ENCODE data around the gene DSC1. TPM values are rescaled to one million over a fixed set of nuclear protein-coding genes. Genes with fewer than 3 reads are reported as not detected.
"Not testable (repeated sequence)": the region's sequence is repeated elsewhere in the genome, so short reads cannot be mapped to it uniquely, and the experiment has no call there.

Gene DSC1
- total RNA-seq, 1 experiment from 2014 or later, result not detected

GRCh38 chr18:31185186-31185950, 22.7 kb upstream of the DSC1 start:
- Histone ChIP-seq H3K4me1 (ENCODE audit: control insufficient read depth, insufficient read depth, low read length) (no peaks in the 10 kb centered on the region), H3K9me3 (ENCODE audit: control insufficient read depth, insufficient read depth, low read depth, low read length) (no peaks in the 10 kb centered on the region), H3K36me3 (ENCODE audit: control insufficient read depth, insufficient read depth, low read length) (no peaks in the 10 kb centered on the region), H3K27ac (ENCODE audit: low read length) (no peak overlapping the region), H3K27me3 (ENCODE audit: control insufficient read depth, insufficient read depth, low read length) (no peaks in the 10 kb centered on the region), H3K4me3 (ENCODE audit: low read depth in 2 of 2, low read length in 2 of 2) (no peak overlapping the region)
- in situ Hi-C loops (cut with HindIII; ENCODE audit: low pct_unique_long_range_greater_than_20kb, low sequenced_read_pairs), result no loop called here
- no peak for DNase-seq (ENCODE audit: low read depth, low spot score)
- no TSS peak for BruUV-seq (replicated peaks)
- ChIA-PET POLR2A (no interaction called here), CTCF (no interaction called here)
- ATAC-seq, result no peak
- intact Hi-C loops (cut with micrococcal nuclease; ENCODE audit: unreplicated experiment), result no loop called here
- TF ChIP-seq CTCF (IDR thresholded peaks at IDR 0.05), result no peak
- no peak for TF ChIP-seq POLR2AphosphoS5 (IDR thresholded peaks at IDR 0.05; ENCODE audit: low read depth, low read length)
- TF ChIP-seq REST (IDR thresholded peaks at IDR 0.05; ENCODE audit: insufficient read depth in 1 of 2, low read depth in 2 of 2, low read length in 1 of 2), result no peak
- TF ChIP-seq TCF7L2 (IDR thresholded peaks at IDR 0.05; ENCODE audit: low read depth, low read length), result no peak
- TF ChIP-seq SIN3A (IDR thresholded peaks at IDR 0.05; ENCODE audit: borderline replicate concordance, insufficient read depth, low read depth, low read length), result no peak

- H3K27me3 ChIP-seq (ENCODE audit: control insufficient read depth, insufficient read depth, low read length), result no peaks in the 10 kb centered on the region
- no peak for DNase-seq (ENCODE audit: low read depth, low spot score)
- H3K27ac ChIP-seq (ENCODE audit: low read length), result no peak overlapping the region
- H3K9me3 ChIP-seq (ENCODE audit: control insufficient read depth, insufficient read depth, low read depth, low read length), result no peaks in the 10 kb centered on the region
- TF ChIP-seq SIN3A (IDR thresholded peaks at IDR 0.05; ENCODE audit: borderline replicate concordance, insufficient read depth, low read depth, low read length) (no peak), REST (IDR thresholded peaks at IDR 0.05; ENCODE audit: insufficient read depth in 1 of 2, low read depth in 2 of 2, low read length in 1 of 2) (no peak), POLR2AphosphoS5 (IDR thresholded peaks at IDR 0.05; ENCODE audit: low read depth, low read length) (no peak), CTCF (IDR thresholded peaks at IDR 0.05) (no peak), TCF7L2 (IDR thresholded peaks at IDR 0.05; ENCODE audit: low read depth, low read length) (no peak)
- ChIA-PET CTCF (no interaction called here), POLR2A (no interaction called here)
- H3K36me3 ChIP-seq (ENCODE audit: control insufficient read depth, insufficient read depth, low read length), result no peaks in the 10 kb centered on the region
- ATAC-seq, result no peak
- H3K4me1 ChIP-seq (ENCODE audit: control insufficient read depth, insufficient read depth, low read length), result no peaks in the 10 kb centered on the region
- in situ Hi-C loops (cut with HindIII; ENCODE audit: low pct_unique_long_range_greater_than_20kb, low sequenced_read_pairs) (no loop called here), intact Hi-C loops (cut with micrococcal nuclease; ENCODE audit: unreplicated experiment) (no loop called here)
- no peak overlapping the region for H3K4me3 ChIP-seq (ENCODE audit: low read depth in 2 of 2, low read length in 2 of 2)
- BruUV-seq (replicated peaks), result no TSS peak
Observed at GRCh38 chr18:31183302-31183701, 20.6 kb upstream of the DSC1 start.

GRCh38 chr18:31177369-31177768, 14.7 kb upstream of the DSC1 start:
- H3K27ac ChIP-seq (ENCODE audit: low read length); in situ Hi-C loops (cut with HindIII; ENCODE audit: low pct_unique_long_range_greater_than_20kb, low sequenced_read_pairs); H3K4me3 ChIP-seq (ENCODE audit: low read depth in 2 of 2, low read length in 2 of 2); H3K27me3 ChIP-seq (ENCODE audit: control insufficient read depth, insufficient read depth, low read length); ATAC-seq; DNase-seq (ENCODE audit: low read depth, low spot score); CTCF ChIA-PET; intact Hi-C loops (cut with micrococcal nuclease; ENCODE audit: unreplicated experiment); BruUV-seq (replicated peaks); H3K9me3 ChIP-seq (ENCODE audit: control insufficient read depth, insufficient read depth, low read depth, low read length); H3K36me3 ChIP-seq (ENCODE audit: control insufficient read depth, insufficient read depth, low read length); POLR2A ChIA-PET; H3K4me1 ChIP-seq (ENCODE audit: control insufficient read depth, insufficient read depth, low read length): not testable (repeated sequence)

Data from Panc1 (cell line).